Occipital lobe (tissue), 2 donors: ENCODE results near the gene TMEM33. TPM values are rescaled to one million over a fixed set of nuclear protein-coding genes. Genes with fewer than 3 reads are reported as not detected.

Source experiments
- DNase-seq: peaks from one replicate; lab custom pipeline; 2025; lab: John Stamatoyannopoulos, UW
- total RNA-seq: library from RNA; depleted of rRNA; stranded (reverse); fragments of >200 nt; gene quantifications from one replicate; pipeline ENCODE4 v1.2.3, GENCODE V29; 2014

The TMEM33 gene
- total RNA-seq, 1 donor from 2014 or later, result 60.5 TPM

GRCh38 chr4:41939016-41939626 is 3.9 kb downstream of the TMEM33 start:
- DNase-seq, result no peak

- DNase-seq, result no peak
These were observed 5.6 kb downstream of the TMEM33 start for GRCh38 chr4:41940834-41941233.

- no peak for DNase-seq
These were observed 8.3 kb downstream of the TMEM33 start for GRCh38 chr4:41943506-41943905.

GRCh38 chr4:41944089-41944488 is 8.9 kb downstream of the TMEM33 start:
- no peak for DNase-seq

GRCh38 chr4:41949531-41949930 is 14.3 kb downstream of the TMEM33 start:
- no peak for DNase-seq

GRCh38 chr4:41957634-41958033 is 22.4 kb downstream of the TMEM33 start:
- DNase-seq, result no peak

- no peak for DNase-seq
These were observed 27.9 kb downstream of the TMEM33 start for GRCh38 chr4:41963105-41963504.

GRCh38 chr4:41964401-41964800 is 29.2 kb downstream of the TMEM33 start:
- no peak for DNase-seq

- no peak for DNase-seq
These were observed 32.2 kb downstream of the TMEM33 start for GRCh38 chr4:41967392-41967791.

- no peak for DNase-seq
These were observed 34.4 kb downstream of the TMEM33 start for GRCh38 chr4:41969671-41970070.

GRCh38 chr4:41975341-41975740 is 40.1 kb downstream of the TMEM33 start:
- no peak for DNase-seq

GRCh38 chr4:41976775-41977516 is 41.7 kb downstream of the TMEM33 start:
- no peak for DNase-seq

GRCh38 chr4:41977709-41978108 is 42.5 kb downstream of the TMEM33 start:
- DNase-seq, result no peak

- no peak for DNase-seq
These were observed 46.2 kb downstream of the TMEM33 start, which contains the start of gene DCAF4L1 for GRCh38 chr4:41981456-41981855. Gene DCAF4L1 (plus strand): TSS chr4:41981756. CDS start chr4:41981793, 37 bp downstream.

- no peak for DNase-seq
These were observed 47.5 kb downstream of the TMEM33 start for GRCh38 chr4:41982716-41983115.

GRCh38 chr4:41985151-41985550 is 49.9 kb downstream of the TMEM33 start:
- no peak for DNase-seq

- DNase-seq, result no peak
These were observed 54.8 kb downstream of the TMEM33 start for GRCh38 chr4:41989994-41990364.

GRCh38 chr4:41990365-41991111 is 55.3 kb downstream of the TMEM33 start, which contains the start of gene SLC30A9:
Gene SLC30A9 (plus strand): TSS chr4:41990530. CDS start chr4:41990652, 122 bp downstream.
- DNase-seq, result peak; percentile 92

- DNase-seq, result no peak
These were observed 56.9 kb downstream of the TMEM33 start for GRCh38 chr4:41991916-41992767.

- no peak for DNase-seq
These were observed 58.0 kb downstream of the TMEM33 start for GRCh38 chr4:41992967-41993857.
